ENCODE data around the gene CIART. TPM values are rescaled to one million over a fixed set of nuclear protein-coding genes. Genes with fewer than 3 reads are reported as not detected.
A peak's percentile ranks its signal among the peaks of the same experiment; 100 is the strongest.

Gene CIART
- total and polyA plus RNA-seq, 4 donors = 3.0 to 18.0 (median 5.9) TPM

DNA sequence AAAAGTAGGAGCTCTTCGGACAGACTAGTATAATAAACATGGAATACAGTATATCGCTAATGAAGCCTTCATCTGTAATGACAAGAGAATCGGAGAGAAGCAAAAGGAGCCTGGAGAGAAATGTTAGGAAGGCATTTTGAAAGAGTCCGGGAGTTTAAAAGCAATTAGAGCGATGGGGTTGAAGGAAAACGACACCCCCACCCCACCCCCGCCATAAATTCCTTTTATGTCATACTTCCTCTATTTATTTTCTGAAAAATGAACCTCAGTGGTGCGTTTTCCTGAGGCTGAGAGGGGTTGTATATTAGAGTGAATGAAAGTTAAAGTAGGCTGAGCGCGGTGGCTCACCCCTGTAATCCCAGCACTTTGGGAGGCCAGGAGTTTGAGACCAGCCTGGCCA, 12.9 kb upstream of the CIART start:
- Histone ChIP-seq H3K4me1 (ENCODE audit: control insufficient read depth in 1 of 2, insufficient read depth in 2 of 2, low read length in 2 of 2) (peaks cover 0 to 4% of the 10 kb centered on the region in 2 donors), H3K27ac (ENCODE audit: low read depth in 1 of 2, low read length in 2 of 2) (peak overlapping the region in 1 of 2 donors; percentile 55), H3K36me3 (ENCODE audit: control insufficient read depth in 1 of 2, insufficient read depth in 2 of 2, low read length in 1 of 2) (peaks cover 0 to 4% of the 10 kb centered on the region in 2 donors), H3K9me3 (ENCODE audit: control insufficient read depth, low read length) (no peaks in the 10 kb centered on the region), H3K27me3 (ENCODE audit: control insufficient read depth in 1 of 2, insufficient read depth in 2 of 2, low read length in 1 of 2) (no peaks in the 10 kb centered on the region), H3K4me3 (ENCODE audit: low read length in 2 of 2) (peak overlapping the region; percentile 30 to 46)
- DNase-seq (no peak), ATAC-seq (ENCODE audit: low FRiP score) (no peak)
- intact Hi-C loops (cut with DNase I) = no loop called here
- 33 to 41% methylated on average over 10 of the region's 10 CpGs for WGBS, 2 donors

DNA sequence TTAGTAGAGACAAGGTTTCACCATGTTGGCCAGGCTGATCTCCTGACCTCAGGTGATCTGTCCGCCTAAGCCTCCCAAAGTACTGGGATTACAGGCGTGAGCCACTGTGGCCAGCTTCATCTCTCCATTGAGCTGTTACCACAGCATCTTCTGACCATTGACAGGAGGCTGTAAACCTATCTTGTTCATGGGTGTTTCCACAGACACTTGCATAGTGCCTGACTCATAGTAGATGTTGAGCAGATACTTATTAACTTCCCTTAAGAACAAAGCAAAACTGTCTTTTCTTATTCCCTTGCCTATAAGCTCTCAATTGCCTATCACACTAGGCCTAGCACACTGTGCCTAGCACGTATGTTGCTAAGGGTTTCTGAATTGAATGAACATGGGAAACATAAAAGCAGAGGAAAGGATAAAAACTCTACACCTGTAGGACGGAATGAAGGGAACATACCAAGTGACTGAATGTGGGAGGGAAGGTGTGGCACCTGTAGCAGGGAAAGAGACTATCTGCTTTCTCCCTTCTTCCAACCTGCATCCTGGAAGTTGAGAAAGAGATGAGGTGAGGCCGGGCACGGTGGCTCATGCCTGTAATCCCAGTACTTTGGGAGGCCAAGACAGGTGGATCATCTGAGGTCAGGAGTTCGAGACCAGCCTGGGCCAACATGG, 10.9 kb upstream of the CIART start:
- no peak for ATAC-seq (ENCODE audit: low FRiP score)
- intact Hi-C loops (cut with DNase I) = no loop called here
- no peaks in the 10 kb centered on the region for H3K9me3 ChIP-seq (ENCODE audit: control insufficient read depth, low read length)
- no peak overlapping the region for H3K4me3 ChIP-seq (ENCODE audit: low read length in 2 of 2)
- 92 to 96% methylated on average over 7 of the region's 7 CpGs for WGBS, 2 donors
- H3K27ac ChIP-seq (ENCODE audit: low read depth in 1 of 2, low read length in 2 of 2) = peak overlapping the region in 1 of 2 donors; percentile 22
- peaks cover under 1 to 3% of the 10 kb centered on the region in 2 donors for H3K36me3 ChIP-seq (ENCODE audit: control insufficient read depth in 1 of 2, insufficient read depth in 2 of 2, low read length in 1 of 2)
- H3K27me3 ChIP-seq (ENCODE audit: control insufficient read depth in 1 of 2, insufficient read depth in 2 of 2, low read length in 1 of 2) = no peaks in the 10 kb centered on the region
- no peak for DNase-seq
- peaks cover 0 to 4% of the 10 kb centered on the region in 2 donors for H3K4me1 ChIP-seq (ENCODE audit: control insufficient read depth in 1 of 2, insufficient read depth in 2 of 2, low read length in 2 of 2)

DNA sequence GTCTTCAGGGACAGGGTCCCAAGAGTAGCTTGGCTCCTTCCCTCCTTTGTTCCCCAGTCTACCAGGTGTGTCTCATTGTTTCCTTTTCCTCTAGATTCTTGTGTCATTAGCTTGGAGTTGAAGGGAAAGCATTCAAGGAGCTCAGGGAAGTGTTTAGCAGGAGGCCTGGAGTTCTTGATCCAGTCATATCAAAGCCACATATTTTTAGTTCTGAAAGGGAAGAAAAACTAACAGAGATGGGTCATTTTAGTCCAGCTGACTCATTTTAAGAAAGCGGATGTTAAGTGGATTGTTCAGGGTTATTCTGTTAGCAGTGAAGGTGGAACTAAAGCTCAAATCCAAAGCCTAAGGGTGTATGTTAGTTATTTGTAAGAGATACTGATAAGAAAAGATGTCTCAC, 9.0 kb upstream of the CIART start:
- WGBS, 2 donors = 3 to 7% methylated on average over 1 of the region's 1 CpG
- Histone ChIP-seq H3K36me3 (ENCODE audit: control insufficient read depth in 1 of 2, insufficient read depth in 2 of 2, low read length in 1 of 2) (peaks cover 0 to 3% of the 10 kb centered on the region in 2 donors), H3K27ac (ENCODE audit: low read depth in 1 of 2, low read length in 2 of 2) (peak overlapping the region; percentile 67 to 73), H3K4me3 (ENCODE audit: low read length in 2 of 2) (peak overlapping the region; percentile 41 to 49), H3K4me1 (ENCODE audit: control insufficient read depth in 1 of 2, insufficient read depth in 2 of 2, low read length in 2 of 2) (peaks cover 0 to 4% of the 10 kb centered on the region in 2 donors), H3K27me3 (ENCODE audit: control insufficient read depth in 1 of 2, insufficient read depth in 2 of 2, low read length in 1 of 2) (no peaks in the 10 kb centered on the region), H3K9me3 (ENCODE audit: control insufficient read depth, low read length) (no peaks in the 10 kb centered on the region)
- ATAC-seq (ENCODE audit: low FRiP score) (no peak), DNase-seq (no peak)
- intact Hi-C loops (cut with DNase I) = no loop called here

DNA sequence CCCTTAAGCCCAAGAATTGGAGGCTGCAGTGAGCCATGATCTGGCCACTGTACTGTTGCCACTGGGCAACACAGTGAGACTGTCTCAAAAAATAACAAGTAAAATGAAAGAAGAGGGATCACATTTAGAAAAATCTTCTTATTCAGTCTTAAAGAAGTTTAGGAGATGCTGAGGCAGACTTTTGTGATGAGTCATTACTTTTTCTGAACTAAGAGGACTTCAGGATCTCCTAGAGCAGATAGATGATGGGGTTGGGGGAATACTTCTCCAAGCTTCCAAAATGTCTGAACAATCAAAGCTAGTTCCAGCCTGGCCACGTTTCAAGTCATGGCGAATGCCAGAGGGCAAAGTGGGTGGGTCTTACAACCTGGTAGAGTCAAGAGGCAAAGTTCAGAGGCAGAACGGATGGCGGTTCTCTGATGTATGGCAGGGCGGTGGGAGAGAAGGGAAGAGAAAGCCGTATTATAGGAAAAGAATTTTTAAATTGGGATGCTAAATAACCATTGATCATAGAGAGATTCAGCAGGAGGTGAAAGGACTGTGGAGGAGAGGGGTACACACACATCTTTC, 2.1 kb upstream of the CIART start:
- 77 to 83% methylated on average over 6 of the region's 6 CpGs for whole genome bisulfite sequencing, 2 donors
- intact Hi-C loops (cut with DNase I) = loop anchor here (2.0 to 5.0 kb wide), 2 partner anchors 23 to 37 kb away; partner anchors contain the start of gene CA14 (in 2 of the 2)
- Histone ChIP-seq H3K9me3 (ENCODE audit: control insufficient read depth, low read length) (no peaks in the 10 kb centered on the region), H3K4me1 (ENCODE audit: control insufficient read depth in 1 of 2, insufficient read depth in 2 of 2, low read length in 2 of 2) (no peaks in the 10 kb centered on the region), H3K27ac (ENCODE audit: low read depth in 1 of 2, low read length in 2 of 2) (peak overlapping the region in 1 of 2 donors; percentile 78), H3K27me3 (ENCODE audit: control insufficient read depth in 1 of 2, insufficient read depth in 2 of 2, low read length in 1 of 2) (no peaks in the 10 kb centered on the region), H3K4me3 (ENCODE audit: low read length in 2 of 2) (no peak overlapping the region), H3K36me3 (ENCODE audit: control insufficient read depth in 1 of 2, insufficient read depth in 2 of 2, low read length in 1 of 2) (peaks cover 0 to 3% of the 10 kb centered on the region in 2 donors)
- ATAC-seq (ENCODE audit: low FRiP score) (no peak), DNase-seq (no peak)

DNA sequence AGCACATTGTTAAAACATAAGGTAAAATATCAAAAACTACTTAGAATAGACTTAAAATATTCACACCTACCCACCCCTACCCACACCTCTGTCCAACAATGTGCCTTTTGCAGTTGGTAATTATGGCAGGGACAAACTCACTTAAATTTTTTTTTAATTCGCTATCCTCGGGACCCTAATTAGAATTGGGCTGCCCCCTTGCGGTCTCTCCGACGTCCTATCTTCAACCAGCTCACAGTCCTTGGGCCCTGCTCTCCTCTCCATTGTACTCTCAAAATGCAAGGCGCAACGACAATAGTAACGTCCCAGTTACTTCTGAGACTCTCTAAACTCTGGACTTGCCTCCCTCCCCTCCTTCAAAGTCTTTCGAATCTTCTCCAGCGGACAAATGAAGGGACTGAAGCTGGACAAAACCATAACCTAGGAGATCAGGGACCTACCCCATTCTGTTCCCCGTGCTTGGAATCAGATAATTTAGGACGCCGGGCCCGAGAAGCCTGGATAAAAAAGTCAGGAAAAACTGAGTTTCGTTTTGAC, 1.1 kb upstream of the CIART start:
- Histone ChIP-seq H3K27ac (ENCODE audit: low read depth in 1 of 2, low read length in 2 of 2) (peak overlapping the region; percentile 78 to 92), H3K4me3 (ENCODE audit: low read length in 2 of 2) (peak overlapping the region; percentile 31 to 54), H3K27me3 (ENCODE audit: control insufficient read depth in 1 of 2, insufficient read depth in 2 of 2, low read length in 1 of 2) (no peaks in the 10 kb centered on the region), H3K4me1 (ENCODE audit: control insufficient read depth in 1 of 2, insufficient read depth in 2 of 2, low read length in 2 of 2) (no peaks in the 10 kb centered on the region), H3K36me3 (ENCODE audit: control insufficient read depth in 1 of 2, insufficient read depth in 2 of 2, low read length in 1 of 2) (no peaks in the 10 kb centered on the region), H3K9me3 (ENCODE audit: control insufficient read depth, low read length) (no peaks in the 10 kb centered on the region)
- 1% methylated on average over 15 of the region's 15 CpGs for WGBS, 2 donors
- intact Hi-C loops (cut with DNase I) = loop anchor here (2.0 to 5.0 kb wide), 2 partner anchors 24 to 36 kb away; partner anchors contain the start of gene CA14 (in 2 of the 2)
- ATAC-seq (ENCODE audit: low FRiP score) = peak; percentile 87
- DNase-seq = peak; percentile 81 to 88

DNA sequence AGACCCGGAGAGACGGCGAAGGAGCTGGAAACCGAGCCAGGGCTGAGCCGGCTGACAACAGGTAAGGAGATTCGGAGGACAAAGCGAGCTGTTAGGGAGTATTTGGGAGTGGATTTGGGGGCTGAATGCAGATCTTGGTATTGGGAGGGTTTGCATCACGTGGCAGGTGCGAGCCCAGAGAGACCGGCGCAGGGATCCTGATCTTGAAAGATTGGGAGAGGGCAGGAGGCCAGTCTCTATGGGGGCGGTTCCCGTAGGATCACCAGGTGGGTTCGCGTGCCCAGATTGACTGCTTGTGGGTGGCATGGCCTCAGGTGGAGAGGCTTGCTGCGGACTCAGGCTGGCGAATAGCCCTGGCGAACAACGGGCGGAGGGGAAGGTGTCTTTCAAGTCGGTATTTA, 204 bp downstream of the CIART start:
- 0 to 1% methylated on average over 21 of the region's 21 CpGs for whole genome bisulfite sequencing, 2 donors
- ATAC-seq (ENCODE audit: low FRiP score) = no peak
- H3K36me3 ChIP-seq (ENCODE audit: control insufficient read depth in 1 of 2, insufficient read depth in 2 of 2, low read length in 1 of 2) = peaks cover 0 to 2% of the 10 kb centered on the region in 2 donors
- no peaks in the 10 kb centered on the region for H3K27me3 ChIP-seq (ENCODE audit: control insufficient read depth in 1 of 2, insufficient read depth in 2 of 2, low read length in 1 of 2)
- peak overlapping the region; percentile 24 to 71 for H3K4me3 ChIP-seq (ENCODE audit: low read length in 2 of 2)
- H3K27ac ChIP-seq (ENCODE audit: low read depth in 1 of 2, low read length in 2 of 2) = peak overlapping the region in 1 of 2 donors; percentile 80
- peak in 1 of 2 donors; percentile 81 for DNase-seq
- H3K9me3 ChIP-seq (ENCODE audit: control insufficient read depth, low read length) = no peaks in the 10 kb centered on the region
- intact Hi-C loops (cut with DNase I) = loop anchor here in 1 of 2 donors (5.0 kb wide), 1 partner anchor 35 kb away; no protein-coding TSS in a partner anchor
- no peaks in the 10 kb centered on the region for H3K4me1 ChIP-seq (ENCODE audit: control insufficient read depth in 1 of 2, insufficient read depth in 2 of 2, low read length in 2 of 2)

DNA sequence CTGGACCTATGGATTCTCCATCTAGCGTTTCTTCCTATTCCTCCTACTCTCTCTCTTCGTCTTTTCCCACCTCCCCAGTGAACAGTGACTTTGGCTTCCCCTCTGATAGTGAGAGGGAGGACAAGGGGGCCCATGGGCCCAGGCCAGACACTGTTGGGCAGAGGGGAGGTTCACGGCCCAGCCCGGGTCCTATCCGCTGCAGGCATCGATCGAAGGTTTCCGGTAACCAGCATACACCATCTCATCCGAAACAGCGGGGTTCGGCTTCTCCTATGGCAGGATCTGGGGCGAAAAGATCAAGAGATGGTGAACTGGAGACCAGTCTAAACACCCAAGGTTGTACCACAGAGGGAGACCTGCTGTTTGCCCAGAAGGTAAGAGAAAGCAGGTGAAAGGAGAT, 906 bp downstream of the CIART start:
- intact Hi-C loops (cut with DNase I) = loop anchor here in 1 of 2 donors (5.0 kb wide), 1 partner anchor 34 kb away; no protein-coding TSS in a partner anchor
- Histone ChIP-seq H3K9me3 (ENCODE audit: control insufficient read depth, low read length) (no peaks in the 10 kb centered on the region), H3K4me1 (ENCODE audit: control insufficient read depth in 1 of 2, insufficient read depth in 2 of 2, low read length in 2 of 2) (no peaks in the 10 kb centered on the region), H3K36me3 (ENCODE audit: control insufficient read depth in 1 of 2, insufficient read depth in 2 of 2, low read length in 1 of 2) (peaks cover 0 to 2% of the 10 kb centered on the region in 2 donors), H3K27ac (ENCODE audit: low read depth in 1 of 2, low read length in 2 of 2) (peak overlapping the region in 1 of 2 donors; percentile 32), H3K4me3 (ENCODE audit: low read length in 2 of 2) (no peak overlapping the region), H3K27me3 (ENCODE audit: control insufficient read depth in 1 of 2, insufficient read depth in 2 of 2, low read length in 1 of 2) (no peaks in the 10 kb centered on the region)
- WGBS, 2 donors = 81 to 86% methylated on average over 12 of the region's 12 CpGs
- no peak for ATAC-seq (ENCODE audit: low FRiP score)
- no peak for DNase-seq

DNA sequence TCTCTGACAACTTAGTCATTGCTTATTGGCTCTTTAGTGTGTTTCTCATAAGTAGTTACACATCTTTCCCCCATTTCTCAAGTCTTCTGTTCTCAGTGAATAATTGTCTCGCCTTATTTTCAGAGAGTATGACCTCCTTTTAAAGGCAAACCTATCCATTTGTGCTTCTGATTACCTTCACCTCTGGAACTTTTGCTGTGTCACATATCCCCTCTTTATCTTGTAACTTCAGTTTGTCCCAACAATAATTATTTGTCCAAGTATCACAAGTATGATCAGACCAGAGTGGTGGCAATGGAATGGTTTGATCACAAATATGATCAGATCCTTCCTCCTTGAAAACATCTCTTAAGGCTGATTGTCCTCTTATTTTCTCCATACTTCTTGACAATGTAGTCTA, 6.0 kb downstream of the CIART start:
- no peaks in the 10 kb centered on the region for H3K4me1 ChIP-seq (ENCODE audit: control insufficient read depth in 1 of 2, insufficient read depth in 2 of 2, low read length in 2 of 2)
- no peak for DNase-seq
- 82% methylated on average over 1 of the region's 1 CpG for WGBS, 2 donors
- no peaks in the 10 kb centered on the region for H3K9me3 ChIP-seq (ENCODE audit: control insufficient read depth, low read length)
- intact Hi-C loops (cut with DNase I) = no loop called here
- no peaks in the 10 kb centered on the region for H3K27me3 ChIP-seq (ENCODE audit: control insufficient read depth in 1 of 2, insufficient read depth in 2 of 2, low read length in 1 of 2)
- H3K36me3 ChIP-seq (ENCODE audit: control insufficient read depth in 1 of 2, insufficient read depth in 2 of 2, low read length in 1 of 2) = peaks cover 0 to 2% of the 10 kb centered on the region in 2 donors
- no peak overlapping the region for H3K27ac ChIP-seq (ENCODE audit: low read depth in 1 of 2, low read length in 2 of 2)
- H3K4me3 ChIP-seq (ENCODE audit: low read length in 2 of 2) = no peak overlapping the region
- no peak for ATAC-seq (ENCODE audit: low FRiP score)
